ENCODE results near the gene LMF1.

Gene LMF1

DNA sequence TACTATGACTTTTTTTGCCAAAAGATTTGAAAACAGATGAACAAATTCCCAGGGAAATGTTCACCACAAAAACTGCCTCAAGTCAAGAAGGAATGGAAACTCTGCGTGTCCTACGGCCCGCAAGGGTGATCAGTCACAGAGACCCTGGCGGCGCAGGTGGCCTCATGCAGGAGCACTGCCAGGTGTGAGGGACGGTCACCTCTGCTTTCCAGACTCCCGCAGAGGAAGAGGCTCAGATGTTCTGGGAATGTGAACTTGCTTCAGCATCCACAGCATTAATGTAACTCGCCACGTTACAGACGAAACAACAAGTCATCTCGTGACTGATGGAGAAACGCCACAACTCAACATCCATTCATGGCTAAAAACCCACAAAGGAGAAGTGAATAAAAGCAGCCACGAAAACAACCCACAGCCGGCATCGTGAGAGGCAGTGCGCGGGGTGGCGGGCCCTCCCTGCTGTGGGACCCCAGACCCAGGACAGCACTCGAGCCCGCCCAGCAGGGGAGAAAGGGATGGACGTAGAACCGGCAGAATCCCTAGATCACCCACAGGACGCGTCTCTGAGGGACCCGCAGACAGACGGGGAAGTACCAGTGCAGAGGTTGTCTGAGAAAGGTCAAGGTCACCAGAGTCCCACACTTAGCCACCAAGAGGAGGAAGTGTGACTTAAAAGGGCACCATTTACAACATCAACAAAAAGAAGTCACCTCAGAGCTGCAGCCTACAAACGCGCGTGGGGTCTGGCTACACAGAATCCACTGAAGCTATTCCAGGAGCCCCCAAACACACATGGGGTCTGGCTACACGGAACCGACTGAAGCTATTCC, 93.3 kb downstream of the LMF1 start:
- no peak overlapping the region for H3K27ac ChIP-seq (ENCODE audit: low read depth, low read length)
- H3K4me1 ChIP-seq (ENCODE audit: control insufficient read depth, insufficient read depth, low read length) = no peaks in the 10 kb centered on the region
- peaks cover 3% of the 10 kb centered on the region for H3K36me3 ChIP-seq (ENCODE audit: control insufficient read depth, insufficient read depth, low read length)
- no peaks in the 10 kb centered on the region for H3K27me3 ChIP-seq (ENCODE audit: control insufficient read depth, insufficient read depth, low read length)
- H3K4me3 ChIP-seq (ENCODE audit: low read length) = no peak overlapping the region
- H3K9ac ChIP-seq (ENCODE audit: low read length) = no peak overlapping the region

DNA sequence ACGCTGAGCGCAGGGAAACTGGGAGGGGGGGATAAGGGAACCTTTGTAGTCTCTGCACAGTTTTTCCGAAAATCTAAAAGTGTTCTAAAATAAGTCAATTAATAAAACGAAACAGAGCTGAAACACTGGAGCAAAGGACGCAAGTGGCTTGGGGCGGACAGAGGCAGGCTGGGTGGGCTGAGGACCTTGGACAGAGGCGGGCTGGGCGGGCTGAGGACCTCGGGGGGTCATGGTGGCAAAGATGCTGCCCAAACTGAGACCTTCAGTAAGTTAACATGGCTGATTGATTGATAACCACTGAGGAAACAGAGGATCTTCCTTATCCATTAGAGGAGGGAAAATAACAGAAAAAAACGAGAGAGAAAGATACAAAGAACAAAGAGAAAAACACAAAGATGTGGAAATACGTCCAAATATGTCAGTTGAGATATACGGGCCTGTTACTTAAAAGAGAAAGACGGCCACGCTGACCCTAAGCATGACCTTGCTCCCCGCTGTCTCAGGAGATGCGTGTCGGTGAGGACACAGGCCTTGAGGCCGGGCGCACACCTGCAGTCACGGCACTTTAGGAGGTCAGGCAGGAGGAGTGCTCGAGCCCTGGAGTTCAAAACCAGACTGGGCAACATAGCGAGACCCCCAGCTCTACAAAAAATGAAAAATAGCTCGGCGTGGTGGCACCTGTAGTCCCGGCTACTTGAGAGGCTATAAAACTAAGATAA, 94.1 kb downstream of the LMF1 start:
- Histone ChIP-seq H3K36me3 (ENCODE audit: control insufficient read depth, insufficient read depth, low read length) (peaks cover 3% of the 10 kb centered on the region), H3K9ac (ENCODE audit: low read length) (no peak overlapping the region), H3K27ac (ENCODE audit: low read depth, low read length) (no peak overlapping the region), H3K4me1 (ENCODE audit: control insufficient read depth, insufficient read depth, low read length) (no peaks in the 10 kb centered on the region), H3K4me3 (ENCODE audit: low read length) (no peak overlapping the region), H3K27me3 (ENCODE audit: control insufficient read depth, insufficient read depth, low read length) (no peaks in the 10 kb centered on the region)

DNA sequence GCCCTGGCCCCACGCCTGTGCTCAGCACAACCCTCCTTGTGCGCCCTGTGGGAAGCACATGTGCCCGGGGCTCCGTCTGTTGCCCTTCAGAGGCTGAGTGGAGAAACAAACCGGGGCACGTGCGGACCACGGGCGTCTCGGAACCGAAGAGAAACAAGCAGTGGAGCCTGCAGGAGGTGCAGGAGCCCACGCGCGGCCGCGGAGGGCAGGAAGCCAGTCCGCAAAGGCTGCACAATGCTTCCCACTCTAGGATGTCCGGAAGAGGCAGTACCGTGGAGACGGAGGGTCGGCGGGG, 94.8 kb downstream of the LMF1 start:
- no peak overlapping the region for H3K4me3 ChIP-seq (ENCODE audit: low read length)
- H3K9ac ChIP-seq (ENCODE audit: low read length) = no peak overlapping the region
- no peaks in the 10 kb centered on the region for H3K27me3 ChIP-seq (ENCODE audit: control insufficient read depth, insufficient read depth, low read length)
- peaks cover 3% of the 10 kb centered on the region for H3K36me3 ChIP-seq (ENCODE audit: control insufficient read depth, insufficient read depth, low read length)
- no peak overlapping the region for H3K27ac ChIP-seq (ENCODE audit: low read depth, low read length)
- H3K4me1 ChIP-seq (ENCODE audit: control insufficient read depth, insufficient read depth, low read length) = no peaks in the 10 kb centered on the region

- Histone ChIP-seq H3K27me3 (ENCODE audit: control insufficient read depth, insufficient read depth, low read length) (no peaks in the 10 kb centered on the region), H3K27ac (ENCODE audit: low read depth, low read length) (no peak overlapping the region), H3K9ac (ENCODE audit: low read length) (no peak overlapping the region), H3K4me1 (ENCODE audit: control insufficient read depth, insufficient read depth, low read length) (no peaks in the 10 kb centered on the region), H3K36me3 (ENCODE audit: control insufficient read depth, insufficient read depth, low read length) (peaks cover 3% of the 10 kb centered on the region), H3K4me3 (ENCODE audit: low read length) (no peak overlapping the region)
Measured at GRCh38 chr16:875182-876040, 95.4 kb downstream of the LMF1 start.

- Histone ChIP-seq H3K9ac (ENCODE audit: low read length) (no peak overlapping the region), H3K4me1 (ENCODE audit: control insufficient read depth, insufficient read depth, low read length) (no peaks in the 10 kb centered on the region), H3K36me3 (ENCODE audit: control insufficient read depth, insufficient read depth, low read length) (peaks cover 3% of the 10 kb centered on the region), H3K4me3 (ENCODE audit: low read length) (no peak overlapping the region), H3K27me3 (ENCODE audit: control insufficient read depth, insufficient read depth, low read length) (no peaks in the 10 kb centered on the region), H3K27ac (ENCODE audit: low read depth, low read length) (no peak overlapping the region)
Measured at GRCh38 chr16:874366-875181, 96.2 kb downstream of the LMF1 start.

DNA sequence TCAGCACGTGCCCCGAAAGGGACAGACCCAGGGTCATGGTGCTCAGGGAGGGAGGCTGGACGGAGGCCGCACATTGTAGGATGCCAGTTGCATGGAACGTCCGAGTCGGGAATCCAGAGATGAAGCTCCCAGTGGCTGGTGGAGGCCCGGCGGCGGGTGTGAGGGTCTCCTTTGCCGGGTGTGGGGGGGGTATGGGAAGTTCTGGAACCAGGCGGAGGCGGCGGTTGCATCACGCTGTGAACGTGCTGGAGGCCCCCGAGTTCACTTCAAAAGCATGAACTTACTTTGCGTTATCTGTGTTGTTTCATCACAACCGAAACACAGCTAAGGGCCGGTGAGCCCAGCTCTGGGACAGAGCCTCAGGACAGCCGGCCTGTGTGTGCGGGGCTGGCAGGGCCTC, 96.9 kb downstream of the LMF1 start:
- H3K4me3 ChIP-seq (ENCODE audit: low read length) = no peak overlapping the region
- no peak overlapping the region for H3K27ac ChIP-seq (ENCODE audit: low read depth, low read length)
- no peaks in the 10 kb centered on the region for H3K4me1 ChIP-seq (ENCODE audit: control insufficient read depth, insufficient read depth, low read length)
- no peaks in the 10 kb centered on the region for H3K27me3 ChIP-seq (ENCODE audit: control insufficient read depth, insufficient read depth, low read length)
- no peak overlapping the region for H3K9ac ChIP-seq (ENCODE audit: low read length)
- H3K36me3 ChIP-seq (ENCODE audit: control insufficient read depth, insufficient read depth, low read length) = peaks cover 4% of the 10 kb centered on the region

DNA sequence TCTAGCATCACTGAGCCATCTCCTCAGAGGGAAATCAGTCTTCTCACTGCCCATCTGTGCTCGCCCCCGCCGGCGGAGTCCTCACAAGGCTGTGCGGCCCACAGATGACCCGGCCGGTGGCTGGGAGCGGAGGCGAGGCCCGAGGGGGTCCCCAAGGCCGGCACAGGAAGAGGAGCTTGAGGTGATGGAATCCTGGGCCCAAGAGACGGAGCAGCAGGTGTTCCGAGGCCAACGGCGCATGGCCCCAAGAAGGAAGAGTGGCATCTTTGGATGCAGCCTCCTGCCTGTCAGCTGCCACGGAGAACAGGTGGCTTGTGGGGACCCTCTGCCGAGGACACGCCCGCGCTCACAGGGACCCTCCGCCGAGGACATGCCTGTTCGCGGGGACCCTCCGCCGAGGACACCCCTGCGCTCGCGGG, 97.5 kb downstream of the LMF1 start:
- Histone ChIP-seq H3K36me3 (ENCODE audit: control insufficient read depth, insufficient read depth, low read length) (peaks cover 5% of the 10 kb centered on the region), H3K9ac (ENCODE audit: low read length) (no peak overlapping the region), H3K27me3 (ENCODE audit: control insufficient read depth, insufficient read depth, low read length) (no peaks in the 10 kb centered on the region)

DNA sequence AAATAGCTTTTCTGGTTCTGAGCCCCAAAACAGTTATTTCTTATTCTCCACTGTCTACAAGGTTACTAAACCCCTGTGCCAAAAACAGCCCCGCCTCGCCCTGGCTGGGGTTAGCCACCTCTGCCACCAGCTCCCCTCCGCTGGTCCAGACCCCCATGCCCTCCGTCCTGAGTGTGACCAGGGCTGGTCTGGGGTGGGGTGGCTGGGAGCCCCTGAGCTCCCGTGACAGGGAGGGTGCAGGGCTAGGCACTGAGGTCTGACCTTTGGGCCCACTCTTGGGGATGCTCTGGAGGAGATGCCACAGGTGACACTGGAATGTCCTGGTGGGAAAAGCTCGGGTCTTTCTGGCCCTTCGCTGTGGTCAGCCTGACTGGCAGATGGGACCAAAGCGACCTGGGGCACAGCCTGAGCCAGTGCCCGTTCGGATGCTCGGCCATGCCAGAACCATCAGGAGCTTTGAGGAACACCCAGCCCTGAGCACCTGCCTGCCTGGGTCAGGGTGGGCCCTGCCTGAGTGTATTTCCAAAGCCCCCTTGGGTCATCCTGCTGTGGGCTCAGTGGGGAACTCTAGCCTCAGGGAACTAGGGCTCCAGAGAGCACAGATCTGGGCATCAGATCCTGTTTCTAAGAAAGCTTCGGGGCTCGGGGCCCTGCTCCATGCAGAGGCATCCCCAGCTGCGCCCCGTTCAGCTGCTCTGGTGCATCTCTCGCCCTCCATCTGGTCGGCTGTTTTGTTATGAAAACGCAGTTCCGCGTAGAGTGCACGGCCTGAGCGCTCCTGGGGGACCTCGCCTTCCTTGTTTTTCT, 98.1 kb downstream of the LMF1 start:
- Histone ChIP-seq H3K36me3 (ENCODE audit: control insufficient read depth, insufficient read depth, low read length) (peaks cover 5% of the 10 kb centered on the region), H3K27ac (ENCODE audit: low read depth, low read length) (no peak overlapping the region), H3K27me3 (ENCODE audit: control insufficient read depth, insufficient read depth, low read length) (no peaks in the 10 kb centered on the region), H3K4me3 (ENCODE audit: low read length) (no peak overlapping the region), H3K4me1 (ENCODE audit: control insufficient read depth, insufficient read depth, low read length) (no peaks in the 10 kb centered on the region), H3K9ac (ENCODE audit: low read length) (no peak overlapping the region)

More for the DNA sequence above, 97.5 kb downstream of the LMF1 start:
- Histone ChIP-seq H3K4me3 (ENCODE audit: low read length) (no peak overlapping the region), H3K27ac (ENCODE audit: low read depth, low read length) (no peak overlapping the region), H3K4me1 (ENCODE audit: control insufficient read depth, insufficient read depth, low read length) (no peaks in the 10 kb centered on the region)

DNA sequence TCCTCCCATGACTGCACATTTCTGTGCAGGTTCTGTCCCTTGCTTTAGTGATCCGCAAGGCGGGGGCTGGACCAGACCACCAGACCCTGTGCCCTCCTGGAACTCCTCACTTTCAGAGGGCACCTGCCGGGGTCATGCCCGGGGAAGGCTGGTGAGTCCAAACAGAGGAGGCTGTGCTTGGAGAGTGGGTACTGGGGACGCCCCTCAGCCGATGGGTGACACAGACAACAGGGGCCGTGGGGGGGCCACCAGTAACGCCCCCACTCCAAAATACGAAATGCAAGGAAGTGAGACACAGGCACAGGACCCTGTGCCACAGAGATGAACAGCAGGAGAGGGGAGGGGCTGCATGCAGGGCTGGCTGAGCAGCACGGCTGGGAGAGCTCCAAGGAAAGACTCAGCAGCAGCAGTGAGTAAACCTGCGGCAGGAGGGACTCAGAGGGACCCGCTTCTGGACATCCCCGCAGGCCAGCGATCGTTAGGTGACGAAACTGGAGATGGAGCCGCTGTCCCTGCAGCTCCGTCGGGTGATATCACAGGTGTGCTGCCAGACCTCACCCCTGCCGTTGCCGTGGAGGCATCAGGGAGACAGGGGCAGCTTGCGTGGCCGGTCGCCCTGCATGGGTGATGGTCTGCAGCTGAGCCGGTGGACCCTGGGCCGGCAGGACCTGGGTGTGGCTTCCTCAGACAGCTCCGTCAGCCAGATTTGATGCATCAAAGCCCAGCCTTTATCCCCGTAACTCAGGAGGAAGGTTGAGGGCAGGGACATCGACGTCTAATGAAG, 99.0 kb downstream of the LMF1 start:
- Histone ChIP-seq H3K36me3 (ENCODE audit: control insufficient read depth, insufficient read depth, low read length) (peaks cover 5% of the 10 kb centered on the region), H3K9ac (ENCODE audit: low read length) (no peak overlapping the region), H3K27ac (ENCODE audit: low read depth, low read length) (no peak overlapping the region), H3K27me3 (ENCODE audit: control insufficient read depth, insufficient read depth, low read length) (no peaks in the 10 kb centered on the region), H3K4me3 (ENCODE audit: low read length) (no peak overlapping the region), H3K4me1 (ENCODE audit: control insufficient read depth, insufficient read depth, low read length) (no peaks in the 10 kb centered on the region)

DNA sequence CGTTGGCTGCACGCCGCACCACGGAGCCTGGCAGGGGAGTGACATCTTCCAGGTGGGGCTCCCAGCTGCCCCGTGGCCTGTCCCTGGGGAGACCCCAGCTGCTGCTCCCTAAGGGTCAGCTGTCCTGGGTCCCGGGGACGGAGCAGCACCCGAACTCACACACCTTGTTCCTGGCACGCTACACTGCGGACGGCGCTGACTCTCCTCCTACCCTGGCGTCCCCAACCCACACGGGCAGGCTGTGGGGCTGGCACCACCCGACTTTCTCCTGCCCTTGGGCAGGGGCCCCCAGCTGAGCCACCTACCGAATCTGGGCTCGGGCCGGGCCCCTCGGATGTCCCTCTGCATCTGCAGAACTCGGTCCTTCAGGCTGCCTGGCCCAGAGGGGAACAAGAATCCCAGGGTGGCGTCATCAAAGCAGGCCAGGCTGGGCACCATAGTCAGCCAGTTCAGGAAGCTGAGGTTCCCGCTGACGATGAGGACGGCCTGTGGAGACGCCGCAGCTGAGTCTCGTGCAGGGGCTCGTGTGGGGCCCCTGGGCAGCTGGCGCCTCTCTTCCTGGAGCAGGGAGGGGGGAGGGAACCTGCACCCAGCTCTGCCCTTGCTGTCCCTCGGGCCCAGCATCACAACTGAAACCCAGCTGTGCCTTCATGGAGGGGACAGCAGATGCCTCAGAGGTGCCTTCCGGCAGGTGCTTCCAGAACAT, 99.8 kb downstream of the LMF1 start:
- Histone ChIP-seq H3K36me3 (ENCODE audit: control insufficient read depth, insufficient read depth, low read length) (peaks cover 5% of the 10 kb centered on the region), H3K4me1 (ENCODE audit: control insufficient read depth, insufficient read depth, low read length) (no peaks in the 10 kb centered on the region), H3K9ac (ENCODE audit: low read length) (no peak overlapping the region)

More for the DNA sequence above, 99.8 kb downstream of the LMF1 start:
- Histone ChIP-seq H3K4me3 (ENCODE audit: low read length) (no peak overlapping the region), H3K27ac (ENCODE audit: low read depth, low read length) (no peak overlapping the region), H3K27me3 (ENCODE audit: control insufficient read depth, insufficient read depth, low read length) (no peaks in the 10 kb centered on the region)

All from rectal smooth muscle tissue (tissue), 1 donor.